Kidney (tissue), 14 donors: Measurements from ENCODE around the gene OBSCN. TPM values are rescaled to one million over a fixed set of nuclear protein-coding genes. Genes with fewer than 3 reads are reported as not detected.
A peak's percentile ranks its signal among the peaks of the same experiment; 100 is the strongest.

Experiments
- DNase-seq, 5 donors: peaks; one replicate each; pipeline ENCODE4 v3.0.0-alpha.2; 2013 to 2020
- FAIRE-seq: peaks from 2 replicates; lab custom pipeline; 2012; peaks lifted over from hg19 to GRCh38; lab: Jason Lieb, UNC
- H3K27ac ChIP-seq, 2 donors: one replicate each; pipeline ENCODE4 v1.7.0; 2013; ENCODE audit warnings: low read depth in 2 of 2, low read length in 2 of 2, inconsistent platforms in 1 of 2
- H3K27me3 ChIP-seq: one replicate; pipeline ENCODE4 v1.7.1; 2013; ENCODE audit warnings: low read length, inconsistent platforms; ENCODE audit not compliant: control insufficient read depth, insufficient read depth
- H3K36me3 ChIP-seq, 3 donors: one replicate each; pipeline versions ENCODE4 v1.7.0 to v1.7.1; 2013; ENCODE audit warnings: low read length in 3 of 3, control low read depth in 1 of 3, inconsistent platforms in 1 of 3; ENCODE audit not compliant: insufficient read depth in 3 of 3, control insufficient read depth in 2 of 3
- H3K4me1 ChIP-seq, 3 donors: one replicate each; pipeline versions ENCODE4 v1.7.0 to v1.7.1; 2013; ENCODE audit warnings: low read length in 3 of 3, inconsistent platforms in 1 of 3, low read depth in 1 of 3; ENCODE audit not compliant: control insufficient read depth in 2 of 3, insufficient read depth in 2 of 3
- H3K4me3 ChIP-seq, 3 donors: one replicate each; pipeline versions ENCODE4 v1.7.0 to v1.8.1; 2013; ENCODE audit warnings: low read length in 3 of 3, control low read depth in 1 of 3, inconsistent platforms in 1 of 3
- H3K9ac ChIP-seq, 3 donors: one replicate each; pipeline versions ENCODE4 v1.7.0 to v1.7.1; 2013; ENCODE audit warnings: low read length in 3 of 3, control low read depth in 1 of 3, inconsistent platforms in 1 of 3
- H3K9me3 ChIP-seq, 3 donors: one replicate each; pipeline versions ENCODE4 v1.7.0 to v1.7.1; 2013; ENCODE audit warnings: low read length in 3 of 3, control low read depth in 1 of 3, inconsistent platforms in 1 of 3; ENCODE audit not compliant: control insufficient read depth in 2 of 3, insufficient read depth in 1 of 3
- intact Hi-C: fragments of 100-400 bp; cut with DNase I; formaldehyde crosslinking; loops from one replicate; pipeline ENCODE4 v1.11.1; 2022
- polyA plus RNA-seq: library from polyadenylated mRNA; stranded (reverse); fragments of 350-450 nt; fragmentation: Illumina TruSeq; extraction: RNeasy Lipid Tissue Mini Kit (QIAGEN cat#74804); gene quantifications from one replicate; pipeline ENCODE4 v1.2.3, GENCODE V29; 2014; ENCODE audit warnings: low read depth, low replicate concordance; ENCODE audit not compliant: insufficient read depth
- total RNA-seq: library from RNA; stranded (reverse); fragmentation: NEBNext Ultra II Directional; extraction: Animal tissue kit (Norgen Biotek cat#: 25700); gene quantifications from one replicate; pipeline ENCODE4 v1.2.1, GENCODE V29; 2021
- TF ChIP-seq, protein P1 (sequence below): IDR thresholded peaks from 3 replicates; pipeline ENCODE4 v1.5.1; 2012; ENCODE audit warnings: mild to moderate bottlenecking, moderate library complexity, borderline replicate concordance; ENCODE audit not compliant: insufficient read depth; ENCODE audit errors: extremely low read depth
- donor health status: control.
- donor health status: control.
- donor health status: control.
- donor health status: control.
- donor health status: control.
- donor health status: DM: yes; HTN: yes; CAD: no.
- donor health status: Normal renal cell carcinoma (clear cell type).

Gene OBSCN
- total and polyA plus RNA-seq, 2 donors from 2014 or later: 14.5 to 30.0 TPM

DNA sequence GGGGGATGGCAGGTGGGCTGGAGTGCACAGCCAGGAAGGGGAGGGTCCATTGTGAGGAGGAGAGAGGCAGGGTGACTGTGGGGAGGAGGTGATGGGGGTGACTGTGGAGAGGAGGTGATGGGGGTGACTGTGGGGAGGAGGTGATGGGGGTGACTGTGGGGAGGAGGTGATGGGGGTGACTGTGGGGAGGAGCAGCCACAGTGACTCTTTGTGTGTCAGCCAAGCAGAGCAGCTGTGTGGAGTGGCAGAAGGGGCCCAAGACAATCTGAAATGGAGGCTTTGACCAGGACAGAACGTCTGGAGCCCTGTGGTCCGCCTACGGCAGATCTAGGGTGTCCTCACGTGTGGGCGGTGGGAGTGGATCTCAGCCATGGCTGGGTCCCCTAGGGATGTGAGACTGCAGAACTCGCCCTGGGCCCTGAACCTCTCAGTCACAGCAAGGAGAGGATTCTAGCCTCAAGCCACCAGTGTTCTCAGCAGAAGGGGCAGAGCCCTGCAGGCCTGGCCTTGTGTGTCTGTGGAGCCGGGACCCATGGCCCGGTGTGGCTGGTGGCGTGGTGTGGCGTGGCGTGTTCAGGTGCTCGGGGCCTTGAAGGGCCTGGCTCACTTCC is 81.5 kb downstream of the OBSCN start:
- no peaks in the 10 kb centered on the region for H3K4me1 ChIP-seq
- intact Hi-C loops: no loop called here
- H3K27ac ChIP-seq: no peak overlapping the region
- no peaks in the 10 kb centered on the region for H3K36me3 ChIP-seq
- H3K9ac ChIP-seq: no peak overlapping the region
- FAIRE-seq: no peak
- H3K9me3 ChIP-seq: no peaks in the 10 kb centered on the region
- H3K4me3 ChIP-seq: no peak overlapping the region
- DNase-seq: peak in 1 of 5 donors; percentile 55
- H3K27me3 ChIP-seq: no peaks in the 10 kb centered on the region
- TF ChIP-seq, protein P1, sequence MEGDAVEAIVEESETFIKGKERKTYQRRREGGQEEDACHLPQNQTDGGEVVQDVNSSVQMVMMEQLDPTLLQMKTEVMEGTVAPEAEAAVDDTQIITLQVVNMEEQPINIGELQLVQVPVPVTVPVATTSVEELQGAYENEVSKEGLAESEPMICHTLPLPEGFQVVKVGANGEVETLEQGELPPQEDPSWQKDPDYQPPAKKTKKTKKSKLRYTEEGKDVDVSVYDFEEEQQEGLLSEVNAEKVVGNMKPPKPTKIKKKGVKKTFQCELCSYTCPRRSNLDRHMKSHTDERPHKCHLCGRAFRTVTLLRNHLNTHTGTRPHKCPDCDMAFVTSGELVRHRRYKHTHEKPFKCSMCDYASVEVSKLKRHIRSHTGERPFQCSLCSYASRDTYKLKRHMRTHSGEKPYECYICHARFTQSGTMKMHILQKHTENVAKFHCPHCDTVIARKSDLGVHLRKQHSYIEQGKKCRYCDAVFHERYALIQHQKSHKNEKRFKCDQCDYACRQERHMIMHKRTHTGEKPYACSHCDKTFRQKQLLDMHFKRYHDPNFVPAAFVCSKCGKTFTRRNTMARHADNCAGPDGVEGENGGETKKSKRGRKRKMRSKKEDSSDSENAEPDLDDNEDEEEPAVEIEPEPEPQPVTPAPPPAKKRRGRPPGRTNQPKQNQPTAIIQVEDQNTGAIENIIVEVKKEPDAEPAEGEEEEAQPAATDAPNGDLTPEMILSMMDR: no peak

DNA sequence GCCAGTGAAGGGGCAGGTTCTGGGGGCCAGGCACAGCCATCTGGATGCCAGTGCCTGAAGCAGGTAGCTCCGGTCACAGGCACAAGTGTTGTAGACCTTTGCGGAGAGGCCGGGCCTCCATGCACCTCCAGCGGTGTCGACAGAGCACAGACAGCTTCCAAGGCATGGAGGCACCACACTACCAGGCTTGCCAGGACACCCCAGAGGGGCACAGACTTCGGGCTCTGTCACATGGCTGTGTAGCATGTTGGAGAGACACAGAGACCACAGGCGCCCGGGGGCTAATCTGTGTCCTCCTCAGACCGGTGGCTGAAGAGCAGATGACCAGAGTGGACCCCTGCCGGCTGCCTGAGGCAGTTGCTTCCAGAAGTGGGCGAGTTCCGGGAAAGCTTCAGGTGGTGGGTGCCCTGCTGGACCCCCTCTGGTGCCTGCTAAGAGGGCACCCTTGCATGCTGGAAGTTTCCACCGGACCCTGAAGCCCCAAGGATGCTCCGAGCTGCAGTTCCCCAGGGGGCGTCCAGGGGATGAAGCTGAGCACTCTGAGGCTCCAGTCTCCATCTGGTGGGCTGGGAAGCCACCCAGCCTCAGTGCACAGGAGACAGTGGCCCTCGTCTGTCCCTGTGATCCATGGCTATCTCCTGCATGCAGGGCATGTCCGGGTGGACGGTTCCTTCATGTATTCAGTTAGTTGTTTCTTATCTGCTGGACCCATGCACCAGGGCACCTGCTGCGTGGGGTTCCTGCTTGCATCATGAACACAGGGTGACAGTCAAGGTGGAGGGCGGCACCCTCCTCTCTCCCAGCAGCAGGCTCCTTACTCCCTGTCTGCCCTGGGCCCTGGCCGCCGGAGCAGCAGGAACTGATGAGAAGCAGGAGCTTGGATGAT is 82.4 kb downstream of the OBSCN start:
- no peak overlapping the region for H3K27ac ChIP-seq
- no peaks in the 10 kb centered on the region for H3K4me1 ChIP-seq
- TF ChIP-seq, protein P1: no peak
- no peak overlapping the region for H3K9ac ChIP-seq
- no peak for FAIRE-seq
- no peaks in the 10 kb centered on the region for H3K9me3 ChIP-seq
- H3K36me3 ChIP-seq: no peaks in the 10 kb centered on the region
- no peaks in the 10 kb centered on the region for H3K27me3 ChIP-seq
- DNase-seq: peak in 1 of 5 donors; percentile 49
- no peak overlapping the region for H3K4me3 ChIP-seq
- intact Hi-C loops: no loop called here

DNA sequence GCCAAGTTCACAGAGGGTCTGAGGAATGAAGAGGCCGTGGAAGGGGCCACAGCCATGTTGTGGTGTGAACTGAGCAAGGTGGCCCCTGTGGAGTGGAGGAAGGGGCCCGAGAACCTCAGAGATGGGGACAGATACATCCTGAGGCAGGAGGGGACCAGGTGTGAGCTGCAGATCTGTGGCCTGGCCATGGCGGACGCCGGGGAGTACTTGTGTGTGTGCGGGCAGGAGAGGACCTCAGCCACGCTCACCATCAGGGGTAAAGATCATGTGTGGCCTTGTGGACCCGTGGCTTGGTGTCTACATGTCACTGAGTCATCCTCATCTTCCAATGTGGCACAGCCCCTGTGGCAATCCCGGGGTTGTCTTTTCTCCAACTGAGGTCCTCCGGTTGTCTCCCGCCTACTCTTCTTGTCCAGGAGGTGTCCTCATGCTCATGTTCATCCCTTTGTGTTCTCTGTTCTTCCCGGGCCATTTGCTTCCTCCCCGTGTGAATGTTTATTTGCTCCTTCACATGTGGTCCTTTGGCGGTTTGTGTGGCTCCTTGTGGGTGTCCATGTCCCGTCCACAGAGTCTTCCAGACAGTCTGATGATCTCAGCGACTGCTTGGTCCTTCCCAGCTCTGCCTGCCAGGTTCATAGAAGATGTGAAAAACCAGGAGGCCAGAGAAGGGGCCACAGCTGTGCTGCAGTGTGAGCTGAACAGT is 84.2 kb downstream of the OBSCN start:
- no peak for FAIRE-seq
- Histone ChIP-seq H3K27me3 (no peaks in the 10 kb centered on the region), H3K4me3 (no peak overlapping the region), H3K4me1 (no peaks in the 10 kb centered on the region), H3K27ac (no peak overlapping the region), H3K9me3 (peaks cover 0 to 5% (median 0%) of the 10 kb centered on the region in 3 donors), H3K9ac (no peak overlapping the region), H3K36me3 (no peaks in the 10 kb centered on the region)
- DNase-seq: peak in 1 of 5 donors; percentile 36
- intact Hi-C loops: no loop called here
- TF ChIP-seq, protein P1: no peak
